Gastrocnemius medialis (tissue), 4 donors: Measurements from ENCODE around the gene RNF168.

Source experiments
- POLR2A ChIP-seq, 2 donors: fragments of 450-650 bp; IDR thresholded peaks; one replicate each; pipeline ENCODE4 v1.6.1; 2017; ENCODE audit warnings: antibody characterized with exemption in 2 of 2, mild to moderate bottlenecking in 2 of 2, moderate library complexity in 2 of 2
- TF ChIP-seq, protein P1 (sequence below), 5 experiments: fragments of 450-650 bp in 3 of 5; fragments of 200-600 bp in 2 of 5; sonication (generic) in 2 of 5; IDR thresholded peaks in 4 of 5; conservative IDR thresholded peaks in 1 of 5; 1 replicate in 4 of 5; 2 replicates in 1 of 5; pipeline ENCODE4 v1.5.1; 2016 to 2019; ENCODE audit warnings: antibody characterized with exemption in 5 of 5, mild to moderate bottlenecking in 3 of 5, moderate library complexity in 3 of 5

GRCh38 chr3:196524527-196524926 lies 21.0 kb upstream of the RNF168 start:
- TF ChIP-seq, protein P1, sequence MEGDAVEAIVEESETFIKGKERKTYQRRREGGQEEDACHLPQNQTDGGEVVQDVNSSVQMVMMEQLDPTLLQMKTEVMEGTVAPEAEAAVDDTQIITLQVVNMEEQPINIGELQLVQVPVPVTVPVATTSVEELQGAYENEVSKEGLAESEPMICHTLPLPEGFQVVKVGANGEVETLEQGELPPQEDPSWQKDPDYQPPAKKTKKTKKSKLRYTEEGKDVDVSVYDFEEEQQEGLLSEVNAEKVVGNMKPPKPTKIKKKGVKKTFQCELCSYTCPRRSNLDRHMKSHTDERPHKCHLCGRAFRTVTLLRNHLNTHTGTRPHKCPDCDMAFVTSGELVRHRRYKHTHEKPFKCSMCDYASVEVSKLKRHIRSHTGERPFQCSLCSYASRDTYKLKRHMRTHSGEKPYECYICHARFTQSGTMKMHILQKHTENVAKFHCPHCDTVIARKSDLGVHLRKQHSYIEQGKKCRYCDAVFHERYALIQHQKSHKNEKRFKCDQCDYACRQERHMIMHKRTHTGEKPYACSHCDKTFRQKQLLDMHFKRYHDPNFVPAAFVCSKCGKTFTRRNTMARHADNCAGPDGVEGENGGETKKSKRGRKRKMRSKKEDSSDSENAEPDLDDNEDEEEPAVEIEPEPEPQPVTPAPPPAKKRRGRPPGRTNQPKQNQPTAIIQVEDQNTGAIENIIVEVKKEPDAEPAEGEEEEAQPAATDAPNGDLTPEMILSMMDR (IDR thresholded peaks at IDR 0.05 in 4 of 5, conservative IDR thresholded peaks at IDR 0.05 in 1 of 5), result no peak
- no peak for TF ChIP-seq POLR2A (IDR thresholded peaks at IDR 0.05)
